NCI-H345 (cell line): ENCODE results near the gene HMGCL.
A peak's percentile ranks its signal among the peaks of the same experiment; 100 is the strongest.
"Not testable (repeated sequence)": the region's sequence is repeated elsewhere in the genome, so short reads cannot be mapped to it uniquely, and the experiment has no call there.

Source experiments
- DNase-seq: peaks from one replicate; lab custom pipeline; 2025; lab: John Stamatoyannopoulos, UW

HMGCL gene

DNA sequence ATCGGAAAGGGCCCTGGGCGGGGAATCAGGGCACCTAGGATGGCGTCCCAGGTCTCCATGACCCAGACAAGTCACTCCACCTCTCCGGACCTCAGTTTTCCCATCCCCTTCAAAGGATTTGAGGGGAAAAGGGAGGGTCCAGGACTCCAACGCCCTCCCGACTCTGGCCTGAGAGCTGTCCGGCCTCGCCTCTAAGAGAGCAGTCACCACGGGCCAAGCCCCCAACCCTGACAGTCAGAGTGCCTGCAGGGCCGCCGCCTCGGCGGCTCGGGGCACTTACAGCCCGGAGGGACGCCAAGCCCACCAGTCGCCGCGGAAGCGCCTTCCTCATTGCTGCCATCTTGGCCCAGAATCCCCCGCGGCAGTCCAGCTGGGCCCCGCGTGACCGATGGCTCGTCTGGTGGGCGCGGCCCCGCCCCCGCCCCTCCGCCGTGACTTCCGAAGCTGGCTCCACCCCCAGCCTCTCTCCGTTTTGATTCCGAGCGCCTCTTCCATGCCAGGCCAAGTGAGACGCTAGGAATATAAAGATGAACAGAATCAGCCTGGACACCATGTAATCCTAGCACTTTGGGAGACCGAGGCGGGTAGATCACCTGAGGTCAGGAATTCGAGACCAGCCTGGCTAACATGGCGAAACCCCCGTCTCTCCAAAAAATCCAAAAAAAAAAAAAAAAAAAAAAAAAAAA, at the start of gene HMGCL:
Gene HMGCL, minus strand, starts transcription at position 354 of the 686 bp plus-strand sequence. Its CDS starts 14 bp downstream, at position 340.
- DNase-seq, result peak; percentile 93

DNA sequence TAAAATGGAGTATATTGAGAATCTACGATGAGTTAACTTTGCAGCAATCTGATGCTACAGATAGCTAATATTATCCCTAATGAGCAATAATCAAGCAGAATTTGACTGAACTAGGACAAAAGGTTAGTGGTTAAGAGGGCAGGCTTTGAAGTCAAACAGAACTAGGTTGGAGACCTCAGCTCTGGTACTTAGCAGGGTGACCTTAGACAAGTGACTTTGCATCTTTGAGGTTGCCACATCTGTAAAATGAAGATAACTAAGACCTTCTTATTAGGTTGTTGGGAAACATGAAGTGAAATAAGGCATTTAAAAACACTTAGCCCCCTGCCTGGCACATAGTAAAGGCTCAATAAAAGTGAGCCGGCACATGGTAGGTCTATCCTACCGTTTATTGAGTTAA, 47.2 kb upstream of the HMGCL start:
- no peak for DNase-seq

DNA sequence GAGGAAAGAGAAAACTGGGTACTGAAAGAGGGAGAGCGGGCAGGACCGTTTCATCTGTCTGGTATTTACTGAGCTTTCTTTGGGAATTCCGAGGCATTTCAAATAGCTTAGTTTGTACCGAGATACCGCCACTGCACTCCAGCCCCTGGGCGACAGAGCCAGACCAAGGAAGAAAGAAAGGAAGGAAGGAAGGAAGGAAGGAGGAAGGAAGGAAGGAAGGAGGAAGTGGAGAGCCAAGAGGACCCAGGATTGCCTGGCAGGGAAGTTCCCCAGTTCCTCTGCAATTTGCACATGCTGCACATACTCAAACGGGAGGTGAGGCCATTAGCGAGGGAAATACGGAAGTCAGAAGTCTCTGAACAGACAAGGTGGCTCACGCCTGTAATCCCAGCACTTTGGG, 43.8 kb upstream of the HMGCL start:
- DNase-seq, result no peak

- DNase-seq, result peak; percentile 64
Observed at GRCh38 chr1:23868557-23869016, 43.4 kb upstream of the HMGCL start.

DNA sequence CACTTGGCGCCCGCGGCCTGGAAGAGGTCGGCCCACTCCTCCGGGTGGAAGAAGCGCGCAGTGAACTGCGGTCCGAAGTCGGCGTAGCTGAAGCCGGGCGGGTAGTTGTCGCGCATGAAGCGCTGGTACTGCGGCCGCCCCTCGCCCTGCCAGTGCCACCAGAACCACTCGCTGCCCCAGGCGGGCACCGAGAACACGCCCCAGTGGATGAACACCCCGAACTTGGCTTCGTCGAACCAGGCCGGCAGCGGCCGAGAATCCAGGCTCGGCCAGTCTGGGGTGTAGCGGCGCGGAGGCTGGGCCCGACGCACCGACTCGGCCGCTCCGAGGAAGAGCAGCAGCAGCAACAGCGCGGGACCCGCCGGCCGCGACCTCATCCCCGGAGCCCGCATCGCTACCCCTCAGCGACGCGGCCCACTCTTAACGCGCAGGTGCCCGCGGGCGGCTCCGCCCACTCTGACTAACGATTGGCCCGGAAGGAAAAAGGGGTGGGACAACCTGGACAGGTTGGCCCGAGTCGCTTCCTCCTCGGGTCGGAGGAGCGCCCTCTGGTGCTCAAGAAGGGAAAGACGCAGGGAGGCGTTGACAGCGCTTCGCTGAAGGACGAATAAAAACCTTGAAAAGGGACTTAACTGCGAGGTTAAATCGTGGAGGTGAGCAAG, 42.8 kb upstream of the HMGCL start, which contains the start of gene FUCA1:
Gene FUCA1, minus strand, starts transcription at position 396 of the 662 bp plus-strand sequence. Its CDS starts 4 bp downstream, at position 392.
- DNase-seq, result peak; percentile 97

DNA sequence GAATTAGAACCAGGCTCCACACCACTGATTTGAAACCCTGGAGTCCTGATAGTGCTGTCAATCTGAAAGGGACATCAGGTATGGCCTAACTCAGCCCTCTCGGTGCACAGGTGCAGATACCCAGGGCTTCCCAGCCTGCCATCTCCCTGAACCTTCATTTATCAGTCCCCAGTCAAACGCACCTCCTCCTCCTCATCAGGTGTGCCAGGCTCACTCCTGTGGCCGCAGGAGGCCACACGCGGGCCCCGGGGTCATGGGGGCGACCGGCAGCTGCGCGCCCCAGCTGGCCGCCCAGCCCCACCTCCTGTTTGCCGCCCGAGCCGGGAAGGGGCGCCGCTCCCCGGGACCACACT, 42.3 kb upstream of the HMGCL start:
- no peak for DNase-seq

- DNase-seq, result no peak
Observed at GRCh38 chr1:23865543-23865930, 40.3 kb upstream of the HMGCL start.

DNA sequence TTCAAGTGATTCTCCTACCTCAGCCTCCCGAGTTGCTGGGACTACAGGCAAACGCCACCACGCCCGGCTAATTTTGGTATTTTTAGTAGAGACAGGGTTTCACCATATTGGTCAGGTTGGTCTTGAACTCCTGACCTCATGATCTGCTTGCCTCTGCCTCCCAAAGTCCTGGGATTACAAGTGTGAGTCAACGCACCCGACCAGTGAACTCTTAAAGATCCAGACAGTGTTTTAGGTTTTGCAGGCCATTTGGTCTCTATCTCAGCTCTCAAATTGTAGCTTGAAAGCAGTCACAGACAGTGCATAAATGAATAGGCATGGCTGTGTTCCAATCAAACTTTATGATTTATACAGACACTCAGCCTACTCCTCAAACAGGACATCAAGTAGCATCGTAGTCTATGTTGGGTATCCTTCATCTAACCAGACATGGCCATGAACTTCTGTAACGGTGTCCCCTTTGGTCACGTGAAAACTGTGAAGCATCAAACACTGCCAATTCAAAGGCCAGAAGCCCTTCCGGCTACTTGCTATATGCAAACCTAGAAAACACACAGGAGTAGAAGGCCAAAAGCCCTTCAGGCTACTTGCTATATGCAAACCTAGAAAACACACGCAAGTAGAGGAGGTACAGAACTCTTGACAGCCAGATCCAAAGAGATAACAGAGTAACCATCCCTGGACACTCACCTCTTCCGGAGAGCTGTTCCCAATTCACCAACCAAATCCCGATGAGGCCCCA, 39.7 kb upstream of the HMGCL start:
- DNase-seq, result no peak

DNA sequence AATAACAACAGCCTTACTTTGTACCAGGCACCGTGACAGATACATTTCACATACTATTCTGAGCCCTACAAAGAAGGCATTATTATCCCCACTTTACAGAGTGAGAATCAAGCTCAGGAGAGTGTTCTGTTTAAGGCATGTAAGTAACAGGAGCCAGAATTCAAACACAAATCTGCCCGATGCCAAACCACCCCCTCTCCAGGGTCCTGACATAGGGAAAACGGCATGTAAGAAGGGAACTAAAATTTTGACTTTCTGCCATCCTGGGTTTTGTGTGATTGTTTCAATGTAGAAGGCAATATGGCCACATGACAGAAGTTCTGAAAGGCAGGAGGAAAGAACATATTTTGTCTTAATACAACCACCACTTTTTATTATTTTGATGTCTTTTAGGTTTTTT, 37.4 kb upstream of the HMGCL start:
- no peak for DNase-seq

- no peak for DNase-seq
Observed at GRCh38 chr1:23854568-23854967, 29.3 kb upstream of the HMGCL start.

DNA sequence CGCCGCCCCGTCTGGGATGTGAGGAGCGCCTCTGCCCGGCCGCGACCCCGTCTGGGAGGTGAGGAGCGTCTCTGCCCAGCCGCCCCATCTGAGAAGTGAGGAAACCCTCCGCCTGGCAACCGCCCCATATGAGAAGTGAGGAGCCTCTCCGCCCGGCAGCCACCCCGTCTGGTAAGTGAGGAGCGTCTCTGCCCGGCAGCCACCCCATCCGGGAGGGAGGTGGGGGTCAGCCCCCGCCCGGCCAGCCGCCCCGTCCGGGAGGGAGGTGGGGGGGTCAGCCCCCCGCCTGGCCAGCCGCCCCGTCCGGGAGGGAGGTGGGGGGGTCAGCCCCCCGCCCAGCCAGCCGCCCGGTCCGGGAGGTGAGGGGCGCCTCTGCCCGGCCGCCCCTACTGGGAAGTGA, 27.9 kb upstream of the HMGCL start:
- DNase-seq, result not testable (repeated sequence)

GRCh38 chr1:23851406-23851805, 26.2 kb upstream of the HMGCL start:
- DNase-seq, result not testable (repeated sequence)

GRCh38 chr1:23848673-23849616, 23.7 kb upstream of the HMGCL start:
- DNase-seq, result no peak

GRCh38 chr1:23847482-23848095, 22.4 kb upstream of the HMGCL start:
- not testable (repeated sequence) for DNase-seq

DNA sequence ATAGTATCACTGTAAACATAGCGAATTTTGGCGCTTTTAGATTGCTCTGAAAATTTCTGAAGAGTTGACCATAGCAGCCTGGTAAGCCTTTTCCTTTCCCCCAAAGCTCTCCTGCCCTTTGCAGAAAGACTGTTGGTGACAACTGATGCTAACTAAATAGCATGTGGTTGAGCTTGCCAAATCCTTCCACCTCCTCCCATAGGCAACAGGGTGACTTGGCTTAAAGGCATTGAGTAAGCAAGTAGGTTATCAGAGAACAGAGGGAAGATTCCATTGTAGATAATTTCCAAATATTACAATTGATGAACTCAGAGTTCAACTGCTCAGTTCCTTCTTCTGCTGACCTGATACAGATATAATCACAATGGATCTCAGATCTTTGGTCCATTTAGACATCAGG, 19.9 kb upstream of the HMGCL start:
- no peak for DNase-seq

DNA sequence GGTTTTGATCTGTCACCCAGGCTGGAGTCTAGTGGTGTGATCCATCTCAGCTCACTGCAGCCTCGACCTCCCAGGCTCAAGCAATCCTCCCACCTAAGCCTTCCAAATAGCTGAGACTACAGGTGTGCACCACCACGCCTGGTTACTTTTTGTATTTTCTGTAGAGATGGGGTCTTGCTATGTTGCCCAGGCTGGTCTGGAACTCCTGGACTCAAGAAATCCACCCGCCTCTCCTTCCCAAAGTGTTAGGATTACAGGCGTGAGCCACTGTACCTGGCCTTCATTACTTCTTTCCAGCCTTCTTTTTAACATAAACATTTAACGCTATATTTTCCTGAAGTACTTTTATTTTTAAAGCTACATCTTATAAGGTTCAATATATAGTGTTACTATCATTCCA, 18.4 kb upstream of the HMGCL start:
- no peak for DNase-seq

DNA sequence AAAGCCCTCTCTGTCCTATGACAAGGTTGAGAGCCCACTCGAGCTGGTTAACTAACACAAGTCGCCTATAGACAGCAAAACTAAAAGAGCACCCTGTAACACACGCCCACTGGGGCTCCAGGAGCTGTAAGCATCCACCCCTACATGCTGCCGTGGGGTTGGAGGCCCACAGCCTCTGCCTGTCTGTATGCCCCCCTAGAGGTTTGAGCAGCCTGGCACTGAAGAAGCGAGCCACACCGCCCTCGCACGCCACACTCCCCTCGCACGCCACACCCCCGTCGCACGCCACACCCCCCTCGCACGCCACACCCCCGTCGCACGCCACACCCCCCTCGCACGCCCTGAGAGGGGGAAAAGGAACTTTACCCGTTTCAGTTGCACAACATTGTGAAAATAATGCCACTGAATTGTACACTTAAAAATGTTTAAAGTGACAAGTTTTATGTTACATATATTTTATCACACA, 13.2 kb upstream of the HMGCL start:
- DNase-seq, result peak; percentile 69

DNA sequence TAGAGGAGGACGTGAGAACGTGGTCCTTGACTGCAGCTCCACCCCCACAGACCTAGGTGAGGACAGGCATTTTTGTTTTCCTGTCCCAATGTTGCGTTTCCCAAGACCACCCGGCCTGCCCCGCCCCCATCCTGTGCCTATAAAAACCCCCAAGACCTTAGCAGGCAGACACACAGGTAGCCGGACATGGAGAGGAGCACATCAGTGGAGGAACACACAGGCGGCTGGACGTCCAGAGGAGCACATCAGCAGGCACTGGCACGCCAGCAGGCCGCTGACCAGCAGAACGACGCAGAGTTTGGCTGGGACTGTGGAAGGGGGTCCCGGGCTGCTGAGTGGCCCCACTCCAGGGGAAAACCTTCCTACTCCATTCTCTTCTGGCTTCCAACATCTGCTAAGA, 12.7 kb upstream of the HMGCL start:
- DNase-seq, result no peak

- no peak for DNase-seq
Observed at GRCh38 chr1:23836037-23836436, 10.8 kb upstream of the HMGCL start.

DNA sequence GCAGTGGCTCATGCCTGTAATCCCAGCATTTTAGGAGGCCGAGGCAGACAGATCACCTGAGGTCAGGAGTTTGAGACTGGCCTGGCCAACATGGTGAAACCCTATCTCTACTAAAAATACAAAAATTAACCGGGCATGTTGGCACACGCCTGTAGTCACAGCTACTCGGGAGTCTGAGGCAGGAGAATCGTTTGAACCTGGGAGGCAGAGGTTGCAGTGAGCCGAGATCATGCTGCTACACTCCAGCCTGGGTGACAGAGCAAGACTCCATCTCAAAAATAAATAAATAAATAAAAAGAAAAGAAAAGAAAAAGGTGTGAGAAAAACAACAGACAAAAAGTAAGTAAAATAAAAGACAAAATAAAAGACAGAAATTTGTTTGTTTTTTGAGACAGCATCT, 8.9 kb upstream of the HMGCL start:
- not testable (repeated sequence) for DNase-seq

DNA sequence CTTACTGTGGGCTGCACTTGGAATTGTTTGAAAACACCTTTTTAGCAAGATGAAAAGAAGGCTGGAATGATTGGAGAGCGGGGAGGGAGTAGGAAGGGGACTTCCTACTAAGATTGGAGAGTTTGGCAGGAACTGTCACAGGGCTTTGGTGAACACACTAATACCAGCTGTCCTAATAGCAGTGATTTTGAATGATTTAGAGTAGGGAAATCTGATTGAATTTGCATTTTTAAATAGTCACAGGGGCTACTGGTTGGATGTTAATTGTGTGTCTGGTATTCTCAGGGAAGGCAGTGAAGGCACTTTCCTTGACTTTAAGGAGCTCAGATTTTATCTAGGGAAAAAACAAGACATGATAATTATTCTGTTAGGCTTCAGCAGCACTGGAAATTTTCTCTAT, 2.5 kb upstream of the HMGCL start:
- DNase-seq, result no peak
